Measurements from ENCODE around the gene B4GALT6.

The B4GALT6 gene

GRCh38 chr18:31596081-31596872 is 88.1 kb downstream of the B4GALT6 start:
- DNase-seq (ENCODE audit: low read depth in 1 of 2, low spot score in 1 of 2), result no peak

DNA sequence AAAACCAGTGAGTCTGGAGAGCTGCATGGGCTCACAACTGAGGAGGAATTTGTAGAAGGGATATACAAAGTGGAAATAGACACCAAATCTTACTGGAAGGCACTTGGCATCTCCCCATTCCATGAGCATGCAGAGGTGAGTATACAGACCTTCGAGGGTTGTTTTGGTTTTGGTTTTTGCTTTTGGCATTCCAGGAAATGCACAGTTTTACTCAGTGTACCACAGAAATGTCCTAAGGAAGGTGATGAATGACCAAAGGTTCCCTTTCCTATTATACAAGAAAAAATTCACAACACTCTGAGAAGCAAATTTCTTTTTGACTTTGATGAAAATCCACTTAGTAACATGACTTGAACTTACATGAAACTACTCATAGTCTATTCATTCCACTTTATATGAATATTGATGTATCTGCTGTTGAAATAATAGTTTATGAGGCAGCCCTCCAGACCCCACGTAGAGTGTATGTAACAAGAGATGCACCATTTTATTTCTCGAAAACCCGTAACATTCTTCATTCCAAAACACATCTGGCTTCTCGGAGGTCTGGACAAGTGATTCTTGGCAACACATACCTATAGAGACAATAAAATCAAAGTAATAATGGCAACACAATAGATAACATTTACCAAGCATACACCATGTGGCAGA is 89.1 kb downstream of the B4GALT6 start:
- DNase-seq (ENCODE audit: low read depth in 1 of 2, low spot score in 1 of 2), result no peak

DNA sequence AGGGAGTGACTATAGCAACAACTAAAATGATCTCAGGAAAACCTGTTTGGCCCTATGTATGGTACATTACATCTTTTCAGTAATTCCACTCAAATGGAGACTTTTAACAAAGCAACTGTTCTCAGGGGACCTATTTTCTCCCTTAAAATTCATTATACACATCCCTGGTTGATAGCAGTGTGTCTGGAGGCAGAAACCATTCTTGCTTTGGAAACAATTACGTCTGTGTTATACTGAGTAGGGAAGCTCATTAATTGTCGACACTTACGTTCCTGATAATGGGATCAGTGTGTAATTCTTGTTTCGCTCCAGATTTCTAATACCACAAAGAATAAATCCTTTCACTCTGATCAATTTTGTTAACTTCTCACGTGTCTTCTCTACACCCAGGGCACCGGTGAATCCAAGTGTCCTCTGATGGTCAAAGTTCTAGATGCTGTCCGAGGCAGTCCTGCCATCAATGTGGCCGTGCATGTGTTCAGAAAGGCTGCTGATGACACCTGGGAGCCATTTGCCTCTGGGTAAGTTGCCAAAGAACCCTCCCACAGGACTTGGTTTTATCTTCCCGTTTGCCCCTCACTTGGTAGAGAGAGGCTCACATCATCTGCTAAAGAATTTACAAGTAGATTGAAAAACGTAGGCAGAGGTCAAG is 91.7 kb downstream of the B4GALT6 start:
- no peak for DNase-seq (ENCODE audit: low read depth in 1 of 2, low spot score in 1 of 2)

GRCh38 chr18:31591628-31592027 is 92.8 kb downstream of the B4GALT6 start, which contains the start of gene TTR:
Gene TTR, plus strand, starts transcription at chr18:31591877. Its CDS starts 26 bp downstream, at chr18:31591903.
- no peak for DNase-seq (ENCODE audit: low read depth in 1 of 2, low spot score in 1 of 2)

DNA sequence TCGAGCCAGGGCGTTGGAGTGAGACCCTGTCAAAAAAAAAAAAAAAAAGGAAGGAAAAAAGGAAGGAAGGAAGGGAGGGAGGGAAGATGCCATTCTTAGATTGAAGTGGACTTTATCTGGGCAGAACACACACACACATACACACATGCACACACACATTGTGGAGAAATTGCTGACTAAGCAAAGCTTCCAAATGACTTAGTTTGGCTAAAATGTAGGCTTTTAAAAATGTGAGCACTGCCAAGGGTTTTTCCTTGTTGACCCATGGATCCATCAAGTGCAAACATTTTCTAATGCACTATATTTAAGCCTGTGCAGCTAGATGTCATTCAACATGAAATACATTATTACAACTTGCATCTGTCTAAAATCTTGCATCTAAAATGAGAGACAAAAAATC is 93.3 kb downstream of the B4GALT6 start:
- DNase-seq (ENCODE audit: low read depth in 1 of 2, low spot score in 1 of 2), result no peak

GRCh38 chr18:31590570-31590969 is 93.8 kb downstream of the B4GALT6 start:
- DNase-seq (ENCODE audit: low read depth in 1 of 2, low spot score in 1 of 2), result no peak

GRCh38 chr18:31587529-31587928 is 96.9 kb downstream of the B4GALT6 start:
- DNase-seq (ENCODE audit: low read depth in 1 of 2, low spot score in 1 of 2), result no peak

DNA sequence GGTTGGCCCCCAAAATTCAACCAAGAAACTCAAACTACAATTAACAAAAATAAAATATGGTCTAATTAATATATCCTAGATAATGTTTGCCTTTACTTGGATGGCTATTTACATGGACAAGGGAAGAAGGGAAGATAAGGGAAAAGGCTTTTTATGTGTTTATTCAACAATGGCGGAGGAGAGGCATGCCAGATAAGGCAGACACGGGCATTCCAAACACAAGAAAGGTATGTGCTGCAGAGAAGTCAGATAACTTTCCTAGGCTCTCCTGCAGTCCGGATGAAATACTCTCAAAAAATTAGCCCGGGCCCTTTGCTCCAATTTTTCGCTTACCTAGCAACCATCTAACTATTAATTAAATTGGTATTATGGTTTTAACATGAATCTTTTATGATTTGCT is 97.8 kb downstream of the B4GALT6 start:
- no peak for DNase-seq (ENCODE audit: low read depth in 1 of 2, low spot score in 1 of 2)

GRCh38 chr18:31585991-31586390 is 98.4 kb downstream of the B4GALT6 start:
- DNase-seq (ENCODE audit: low read depth in 1 of 2, low spot score in 1 of 2), result no peak

DNA sequence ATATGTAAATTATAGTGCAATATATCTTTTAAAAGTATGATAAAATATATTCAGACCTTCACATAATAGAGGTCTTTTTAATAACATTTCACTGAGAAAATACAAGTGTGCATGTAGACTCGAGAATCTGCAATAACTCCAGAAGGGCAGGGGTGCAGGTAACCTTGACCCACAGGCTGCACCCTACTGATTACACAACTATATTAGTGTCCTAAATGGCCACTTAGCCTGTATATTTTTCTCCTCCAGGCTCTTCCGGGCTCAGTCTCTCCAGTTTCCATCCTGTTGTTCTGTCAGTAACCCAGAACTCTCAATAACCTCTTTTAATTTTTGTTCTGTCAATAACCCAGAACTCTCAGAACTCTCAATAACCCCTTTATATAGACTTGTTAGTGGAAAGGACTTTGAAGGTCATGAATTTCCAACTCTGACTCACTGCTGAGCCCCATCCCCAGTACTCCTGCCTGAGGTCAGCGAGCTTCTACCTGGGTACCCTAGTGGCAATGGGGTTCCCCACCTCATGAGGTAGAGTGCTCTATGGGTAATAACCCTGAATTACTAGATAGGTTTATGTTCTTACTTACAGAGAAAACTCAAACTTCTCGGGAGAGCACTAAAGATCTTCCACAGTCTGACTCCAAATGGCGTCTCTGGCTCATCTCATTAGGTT is 101.1 kb downstream of the B4GALT6 start:
- DNase-seq (ENCODE audit: low read depth in 1 of 2, low spot score in 1 of 2), result no peak

GRCh38 chr18:31581498-31582197 is 102.7 kb downstream of the B4GALT6 start:
- DNase-seq (ENCODE audit: low read depth in 1 of 2, low spot score in 1 of 2), result no peak

DNA sequence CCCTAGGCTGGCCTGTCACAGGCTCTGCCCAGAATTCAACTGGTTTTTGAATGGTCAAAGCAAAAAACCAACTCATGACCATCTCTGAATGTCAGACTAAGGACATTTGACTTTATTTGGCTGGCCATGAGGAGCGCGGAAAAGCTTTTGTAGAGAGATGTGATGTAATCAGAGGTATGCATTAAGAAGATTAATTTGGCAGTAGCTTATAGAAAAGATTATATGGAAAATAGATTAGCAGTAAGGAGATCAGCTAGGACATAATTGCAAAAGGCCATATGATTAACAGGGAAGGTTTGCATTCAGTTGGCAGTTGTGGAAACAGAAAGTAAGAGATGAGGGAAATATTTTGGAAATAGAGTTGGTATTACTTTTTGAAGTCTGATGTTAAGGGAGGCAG is 105.0 kb downstream of the B4GALT6 start:
- DNase-seq (ENCODE audit: low read depth in 1 of 2, low spot score in 1 of 2), result no peak

DNA sequence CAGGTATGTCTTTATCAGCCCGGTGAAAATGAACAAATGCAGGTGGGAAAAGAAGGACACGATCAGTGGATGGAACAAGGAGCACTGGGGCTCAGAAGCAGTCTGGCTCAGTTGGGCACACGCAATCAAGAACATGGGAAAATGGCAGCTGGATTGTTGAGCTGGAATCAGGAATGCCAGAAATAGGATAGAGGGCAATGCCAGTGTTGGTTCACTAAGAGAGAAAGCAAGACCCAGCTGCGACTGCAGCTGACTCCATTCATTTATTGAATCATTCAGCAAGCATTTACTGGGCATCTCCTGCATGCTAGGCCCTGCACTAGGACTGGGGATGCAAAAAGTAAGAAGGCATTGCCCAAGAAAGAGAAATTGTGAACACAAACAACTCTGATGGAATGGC is 106.3 kb downstream of the B4GALT6 start:
- no peak for DNase-seq (ENCODE audit: low read depth in 1 of 2, low spot score in 1 of 2)

DNA sequence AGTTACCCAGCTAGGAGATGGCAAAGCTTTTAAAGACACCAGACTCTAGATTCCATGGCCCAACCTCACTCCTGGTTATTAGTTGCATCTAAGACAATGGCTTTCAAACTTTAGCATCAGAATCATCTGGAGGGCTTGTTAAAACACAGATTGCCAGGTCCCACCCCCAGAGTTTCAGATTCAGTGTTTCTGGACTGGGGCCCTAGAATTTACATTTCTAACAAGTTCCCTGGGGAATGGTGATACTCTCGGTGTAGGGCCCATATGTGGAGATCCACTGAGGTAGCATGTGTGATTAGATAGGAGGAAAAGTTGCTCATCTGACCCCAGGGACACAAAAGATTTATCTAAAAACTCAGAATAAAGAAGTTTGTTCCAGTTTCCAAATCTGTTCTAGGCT is 107.2 kb downstream of the B4GALT6 start:
- DNase-seq (ENCODE audit: low read depth in 1 of 2, low spot score in 1 of 2), result no peak

DNA sequence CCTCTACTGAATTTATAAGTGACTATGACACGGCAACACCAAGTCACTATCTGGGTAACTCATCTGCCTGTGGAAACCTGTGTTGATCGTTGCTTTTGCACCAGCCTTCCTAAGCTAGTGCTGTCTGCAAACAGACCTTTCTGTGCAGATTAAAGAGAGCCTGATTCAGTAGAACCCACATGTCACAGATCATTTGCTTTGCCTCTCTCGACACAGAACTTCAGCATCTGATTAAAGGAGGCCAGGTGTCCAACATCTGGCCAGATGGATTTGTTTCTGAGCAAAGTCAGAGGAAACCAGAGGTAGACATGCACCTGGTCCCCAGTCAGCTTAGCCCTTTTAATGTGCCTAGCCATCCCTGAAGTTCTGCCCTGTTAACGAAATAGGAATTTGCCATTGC is 107.7 kb downstream of the B4GALT6 start:
- DNase-seq (ENCODE audit: low read depth in 1 of 2, low spot score in 1 of 2), result no peak

- no peak for DNase-seq (ENCODE audit: low read depth in 1 of 2, low spot score in 1 of 2)
These were observed 108.7 kb downstream of the B4GALT6 start for GRCh38 chr18:31575515-31576257.

- no peak for DNase-seq (ENCODE audit: low read depth in 1 of 2, low spot score in 1 of 2)
These were observed 110.0 kb downstream of the B4GALT6 start for GRCh38 chr18:31574359-31574758.

Data from activated CD4-positive, alpha-beta T cell treated with anti-CD3 and anti-CD28 coated beads, Interleukin-2, amount 50 U/mL, for 24 hours (primary cell).